GM21786 (cell line): Measurements from ENCODE around the gene PTPN7.
"Not testable (repeated sequence)": the region's sequence is repeated elsewhere in the genome, so short reads cannot be mapped to it uniquely, and the experiment has no call there.

Experiments
- ATAC-seq: cut with Tn5 transposase; IDR thresholded peaks from one replicate; pipeline ENCODE4 v1.9.1; 2021; ENCODE audit not compliant: unreplicated experiment

PTPN7 gene

GRCh38 chr1:202189918-202190715 is 29.7 kb upstream of the PTPN7 start:
- no peak for ATAC-seq

GRCh38 chr1:202189001-202189790 is 28.8 kb upstream of the PTPN7 start:
- ATAC-seq: no peak

- no peak for ATAC-seq
These were observed 27.4 kb upstream of the PTPN7 start for GRCh38 chr1:202187697-202188407.

GRCh38 chr1:202187041-202187671 is 26.8 kb upstream of the PTPN7 start:
- no peak for ATAC-seq

- ATAC-seq: no peak
These were observed 25.9 kb upstream of the PTPN7 start for GRCh38 chr1:202186327-202186726.

GRCh38 chr1:202184750-202185460 is 24.5 kb upstream of the PTPN7 start:
- ATAC-seq: no peak

- no peak for ATAC-seq
These were observed 21.9 kb upstream of the PTPN7 start for GRCh38 chr1:202182040-202182877.

- ATAC-seq: no peak
These were observed 21.2 kb upstream of the PTPN7 start for GRCh38 chr1:202181586-202181985.

- ATAC-seq: not testable (repeated sequence)
These were observed 20.3 kb upstream of the PTPN7 start for GRCh38 chr1:202180751-202181139.

- ATAC-seq: peak; percentile 70
These were observed 19.7 kb upstream of the PTPN7 start for GRCh38 chr1:202179828-202180750.

- no peak for ATAC-seq
These were observed 16.8 kb upstream of the PTPN7 start for GRCh38 chr1:202176949-202177927.

- no peak for ATAC-seq
These were observed 13.6 kb upstream of the PTPN7 start for GRCh38 chr1:202173993-202174392.

- ATAC-seq: no peak
These were observed 11.6 kb upstream of the PTPN7 start for GRCh38 chr1:202172015-202172355.

- ATAC-seq: no peak
These were observed 11.1 kb upstream of the PTPN7 start for GRCh38 chr1:202171292-202172014.

- ATAC-seq: no peak
These were observed 10.3 kb upstream of the PTPN7 start for GRCh38 chr1:202170726-202171125.

- ATAC-seq: no peak
These were observed 8.5 kb upstream of the PTPN7 start for GRCh38 chr1:202168861-202169260.
